SK-N-SH (cell line): ENCODE measurements around the gene TMEM176B.

Source experiments
- CTCF ChIP-seq: fragments of 200-600 bp; sonication (generic); IDR thresholded peaks from 2 replicates; pipeline ENCODE4 v1.6.1; 2017; ENCODE audit warnings: antibody characterized with exemption, mild to moderate bottlenecking, moderate library complexity
- EP300 ChIP-seq, 2 experiments: IDR thresholded peaks; 2 replicates each; pipeline versions ENCODE4 v1.4.0 to v1.6.1; 2012; ENCODE audit warnings: borderline replicate concordance in 1 of 2, low read depth in 1 of 2, low read length in 1 of 2
- PBX3 ChIP-seq: IDR thresholded peaks from 2 replicates; pipeline ENCODE4; 2012
- USF2 ChIP-seq: fragments of 150-350 bp; IDR thresholded peaks from 2 replicates; pipeline ENCODE4 v1.6.1; 2017; ENCODE audit warnings: antibody characterized with exemption, low read length, low read depth, borderline replicate concordance
- TF ChIP-seq, protein P1 (sequence below): IDR thresholded peaks from 2 replicates; pipeline ENCODE4 v1.4.0; 2012; ENCODE audit warnings: low read depth

- TF ChIP-seq EP300 (IDR thresholded peaks at IDR 0.05; ENCODE audit: borderline replicate concordance in 1 of 2, low read depth in 1 of 2, low read length in 1 of 2) (no peak), PBX3 (no peak), USF2 (no peak), CTCF (no peak)
- TF ChIP-seq, protein P1, sequence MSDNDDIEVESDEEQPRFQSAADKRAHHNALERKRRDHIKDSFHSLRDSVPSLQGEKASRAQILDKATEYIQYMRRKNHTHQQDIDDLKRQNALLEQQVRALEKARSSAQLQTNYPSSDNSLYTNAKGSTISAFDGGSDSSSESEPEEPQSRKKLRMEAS, result no peak
Observed at GRCh38 chr7:150823043-150823442, 22.9 kb upstream of the TMEM176B start.
